Measurements from ENCODE around the gene LRRD1. TPM values are rescaled to one million over a fixed set of nuclear protein-coding genes. Genes with fewer than 3 reads are reported as not detected.

The LRRD1 gene
- total and polyA plus RNA-seq, 10 of the 15 experiments (the other 5 are each of a cell fraction or from before 2014, with no cell fraction given) = 0.04 to 0.06 TPM; not detected in 8

DNA sequence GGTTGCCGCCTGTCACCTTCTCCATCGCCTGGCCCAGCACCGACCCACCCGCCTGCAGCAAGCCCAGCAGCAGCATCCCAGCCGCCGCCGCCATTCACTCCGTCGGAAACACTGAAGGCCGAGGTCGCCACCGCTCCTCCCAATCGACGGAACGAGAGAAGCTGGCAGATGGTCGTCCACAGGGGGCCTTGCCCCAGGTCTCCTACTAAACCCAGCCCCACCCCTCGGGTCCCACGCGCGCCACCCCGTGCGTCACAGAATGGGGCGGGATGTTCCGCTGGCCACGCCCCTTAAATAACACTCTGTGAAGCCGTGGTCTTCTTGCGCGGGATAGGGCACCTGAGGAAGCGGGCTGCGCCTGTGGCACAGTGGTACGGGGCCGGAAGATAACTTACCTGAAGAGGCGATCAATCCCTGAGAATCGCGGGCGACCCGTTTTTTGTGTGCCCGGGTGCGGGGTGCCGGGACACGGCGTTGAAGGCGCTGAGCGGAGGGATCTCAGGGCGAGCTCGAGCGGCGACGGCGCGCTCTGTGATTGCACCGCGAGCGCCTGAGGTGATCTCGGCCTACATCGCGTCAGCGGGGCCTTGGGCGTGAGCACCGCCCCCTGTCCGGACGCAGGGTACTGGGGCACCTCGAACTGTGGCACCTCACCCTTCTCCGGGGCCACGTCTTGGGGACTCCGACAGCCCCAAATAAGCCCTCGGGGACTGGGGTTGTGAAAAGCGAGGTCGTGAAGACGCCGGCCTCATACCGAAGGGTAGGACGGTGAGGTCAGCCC, 44.5 kb downstream of the LRRD1 start, which contains the start of gene CYP51A1 (continued):
- TF ChIP-seq HDGF (IDR thresholded peaks at IDR 0.05) = no peak
- TF ChIP-seq SIN3A (IDR thresholded peaks at IDR 0.05; ENCODE audit: low read depth, low read length) = peak; percentile 89
- TF ChIP-seq SRF (IDR thresholded peaks at IDR 0.05; ENCODE audit: low read depth in 2 of 2, low read length in 2 of 2) = no peak
- TF ChIP-seq POLR2AphosphoS5 (IDR thresholded peaks at IDR 0.05; ENCODE audit: low read length) = peak; percentile 91
- peak; percentile 44; the same call in 2 of the 3 replicates for TF ChIP-seq POU2F2 (IDR thresholded peaks at IDR 0.05; ENCODE audit: borderline replicate concordance, low read depth, low read length)
- peak; percentile 99 for TF ChIP-seq NBN (IDR thresholded peaks at IDR 0.05)
- TF ChIP-seq, protein P1, sequence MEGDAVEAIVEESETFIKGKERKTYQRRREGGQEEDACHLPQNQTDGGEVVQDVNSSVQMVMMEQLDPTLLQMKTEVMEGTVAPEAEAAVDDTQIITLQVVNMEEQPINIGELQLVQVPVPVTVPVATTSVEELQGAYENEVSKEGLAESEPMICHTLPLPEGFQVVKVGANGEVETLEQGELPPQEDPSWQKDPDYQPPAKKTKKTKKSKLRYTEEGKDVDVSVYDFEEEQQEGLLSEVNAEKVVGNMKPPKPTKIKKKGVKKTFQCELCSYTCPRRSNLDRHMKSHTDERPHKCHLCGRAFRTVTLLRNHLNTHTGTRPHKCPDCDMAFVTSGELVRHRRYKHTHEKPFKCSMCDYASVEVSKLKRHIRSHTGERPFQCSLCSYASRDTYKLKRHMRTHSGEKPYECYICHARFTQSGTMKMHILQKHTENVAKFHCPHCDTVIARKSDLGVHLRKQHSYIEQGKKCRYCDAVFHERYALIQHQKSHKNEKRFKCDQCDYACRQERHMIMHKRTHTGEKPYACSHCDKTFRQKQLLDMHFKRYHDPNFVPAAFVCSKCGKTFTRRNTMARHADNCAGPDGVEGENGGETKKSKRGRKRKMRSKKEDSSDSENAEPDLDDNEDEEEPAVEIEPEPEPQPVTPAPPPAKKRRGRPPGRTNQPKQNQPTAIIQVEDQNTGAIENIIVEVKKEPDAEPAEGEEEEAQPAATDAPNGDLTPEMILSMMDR (IDR thresholded peaks at IDR 0.05 in 2 of 3, conservative IDR thresholded peaks at IDR 0.05 in 1 of 3; ENCODE audit: control insufficient read depth in 2 of 3, extremely low read depth in 1 of 3, insufficient read depth in 1 of 3, low read depth in 3 of 3, low read length in 3 of 3) = no peak; a peak in 1 of 6 replicates
- peak; percentile 57 for TF ChIP-seq BACH1 (IDR thresholded peaks at IDR 0.05; ENCODE audit: borderline replicate concordance)
- no peak for TF ChIP-seq RELA (IDR thresholded peaks at IDR 0.05; ENCODE audit: borderline replicate concordance, partially characterized antibody)
- TF ChIP-seq, protein P2, sequence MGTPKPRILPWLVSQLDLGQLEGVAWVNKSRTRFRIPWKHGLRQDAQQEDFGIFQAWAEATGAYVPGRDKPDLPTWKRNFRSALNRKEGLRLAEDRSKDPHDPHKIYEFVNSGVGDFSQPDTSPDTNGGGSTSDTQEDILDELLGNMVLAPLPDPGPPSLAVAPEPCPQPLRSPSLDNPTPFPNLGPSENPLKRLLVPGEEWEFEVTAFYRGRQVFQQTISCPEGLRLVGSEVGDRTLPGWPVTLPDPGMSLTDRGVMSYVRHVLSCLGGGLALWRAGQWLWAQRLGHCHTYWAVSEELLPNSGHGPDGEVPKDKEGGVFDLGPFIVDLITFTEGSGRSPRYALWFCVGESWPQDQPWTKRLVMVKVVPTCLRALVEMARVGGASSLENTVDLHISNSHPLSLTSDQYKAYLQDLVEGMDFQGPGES (IDR thresholded peaks at IDR 0.05) = peak; percentile 41; the same call in 1 of the 2 replicates
- TF ChIP-seq TBL1XR1 (IDR thresholded peaks at IDR 0.05; ENCODE audit: low read depth, low read length) = peak; percentile 25; the same call in 1 of the 2 replicates
- TF ChIP-seq, protein P3, sequence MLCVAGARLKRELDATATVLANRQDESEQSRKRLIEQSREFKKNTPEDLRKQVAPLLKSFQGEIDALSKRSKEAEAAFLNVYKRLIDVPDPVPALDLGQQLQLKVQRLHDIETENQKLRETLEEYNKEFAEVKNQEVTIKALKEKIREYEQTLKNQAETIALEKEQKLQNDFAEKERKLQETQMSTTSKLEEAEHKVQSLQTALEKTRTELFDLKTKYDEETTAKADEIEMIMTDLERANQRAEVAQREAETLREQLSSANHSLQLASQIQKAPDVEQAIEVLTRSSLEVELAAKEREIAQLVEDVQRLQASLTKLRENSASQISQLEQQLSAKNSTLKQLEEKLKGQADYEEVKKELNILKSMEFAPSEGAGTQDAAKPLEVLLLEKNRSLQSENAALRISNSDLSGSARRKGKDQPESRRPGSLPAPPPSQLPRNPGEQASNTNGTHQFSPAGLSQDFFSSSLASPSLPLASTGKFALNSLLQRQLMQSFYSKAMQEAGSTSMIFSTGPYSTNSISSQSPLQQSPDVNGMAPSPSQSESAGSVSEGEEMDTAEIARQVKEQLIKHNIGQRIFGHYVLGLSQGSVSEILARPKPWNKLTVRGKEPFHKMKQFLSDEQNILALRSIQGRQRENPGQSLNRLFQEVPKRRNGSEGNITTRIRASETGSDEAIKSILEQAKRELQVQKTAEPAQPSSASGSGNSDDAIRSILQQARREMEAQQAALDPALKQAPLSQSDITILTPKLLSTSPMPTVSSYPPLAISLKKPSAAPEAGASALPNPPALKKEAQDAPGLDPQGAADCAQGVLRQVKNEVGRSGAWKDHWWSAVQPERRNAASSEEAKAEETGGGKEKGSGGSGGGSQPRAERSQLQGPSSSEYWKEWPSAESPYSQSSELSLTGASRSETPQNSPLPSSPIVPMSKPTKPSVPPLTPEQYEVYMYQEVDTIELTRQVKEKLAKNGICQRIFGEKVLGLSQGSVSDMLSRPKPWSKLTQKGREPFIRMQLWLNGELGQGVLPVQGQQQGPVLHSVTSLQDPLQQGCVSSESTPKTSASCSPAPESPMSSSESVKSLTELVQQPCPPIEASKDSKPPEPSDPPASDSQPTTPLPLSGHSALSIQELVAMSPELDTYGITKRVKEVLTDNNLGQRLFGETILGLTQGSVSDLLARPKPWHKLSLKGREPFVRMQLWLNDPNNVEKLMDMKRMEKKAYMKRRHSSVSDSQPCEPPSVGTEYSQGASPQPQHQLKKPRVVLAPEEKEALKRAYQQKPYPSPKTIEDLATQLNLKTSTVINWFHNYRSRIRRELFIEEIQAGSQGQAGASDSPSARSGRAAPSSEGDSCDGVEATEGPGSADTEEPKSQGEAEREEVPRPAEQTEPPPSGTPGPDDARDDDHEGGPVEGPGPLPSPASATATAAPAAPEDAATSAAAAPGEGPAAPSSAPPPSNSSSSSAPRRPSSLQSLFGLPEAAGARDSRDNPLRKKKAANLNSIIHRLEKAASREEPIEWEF (IDR thresholded peaks at IDR 0.05; ENCODE audit: insufficient replicate concordance, low read depth, low read length) = no peak
- TF ChIP-seq, protein P4, sequence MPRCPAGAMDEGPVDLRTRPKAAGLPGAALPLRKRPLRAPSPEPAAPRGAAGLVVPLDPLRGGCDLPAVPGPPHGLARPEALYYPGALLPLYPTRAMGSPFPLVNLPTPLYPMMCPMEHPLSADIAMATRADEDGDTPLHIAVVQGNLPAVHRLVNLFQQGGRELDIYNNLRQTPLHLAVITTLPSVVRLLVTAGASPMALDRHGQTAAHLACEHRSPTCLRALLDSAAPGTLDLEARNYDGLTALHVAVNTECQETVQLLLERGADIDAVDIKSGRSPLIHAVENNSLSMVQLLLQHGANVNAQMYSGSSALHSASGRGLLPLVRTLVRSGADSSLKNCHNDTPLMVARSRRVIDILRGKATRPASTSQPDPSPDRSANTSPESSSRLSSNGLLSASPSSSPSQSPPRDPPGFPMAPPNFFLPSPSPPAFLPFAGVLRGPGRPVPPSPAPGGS (IDR thresholded peaks at IDR 0.05; ENCODE audit: borderline replicate concordance, insufficient read depth, low read depth, low read length, poor library complexity, severe bottlenecking) = peak; percentile 13
- peak; percentile 85 for TF ChIP-seq ZNF207 (IDR thresholded peaks at IDR 0.05; ENCODE audit: borderline replicate concordance)
- no peak for TF ChIP-seq BMI1 (IDR thresholded peaks at IDR 0.05; ENCODE audit: borderline replicate concordance)
- peak; percentile 94 for TF ChIP-seq CREB1 (IDR thresholded peaks at IDR 0.05; ENCODE audit: low read depth)
- no peak for TF ChIP-seq BCL11A (IDR thresholded peaks at IDR 0.05; ENCODE audit: low read depth, low read length)

Measured in GM12878 (cell line).